Activated CD4-positive, alpha-beta T cell treated with anti-CD3 and anti-CD28 coated beads for 48 hours (primary cell): ENCODE data around the gene SKP1.

Source experiments
- DNase-seq: peaks from one replicate; pipeline ENCODE4 v3.0.0-alpha.2; 2020

The SKP1 gene

GRCh38 chr5:134128648-134128995 lies 48.1 kb downstream of the SKP1 start:
- DNase-seq: no peak

- peak; percentile 59 for DNase-seq
These were observed 48.6 kb downstream of the SKP1 start for GRCh38 chr5:134127988-134128647.

GRCh38 chr5:134127376-134127861 lies 49.3 kb downstream of the SKP1 start:
- peak; percentile 60 for DNase-seq

- no peak for DNase-seq
These were observed 51.4 kb downstream of the SKP1 start for GRCh38 chr5:134125039-134126015.

- DNase-seq: no peak
These were observed 52.3 kb downstream of the SKP1 start for GRCh38 chr5:134124289-134125038.

- DNase-seq: no peak
These were observed 53.4 kb downstream of the SKP1 start for GRCh38 chr5:134123360-134123759.

GRCh38 chr5:134122530-134122929 lies 54.2 kb downstream of the SKP1 start:
- no peak for DNase-seq

- DNase-seq: no peak
These were observed 56.2 kb downstream of the SKP1 start for GRCh38 chr5:134120386-134121138.

GRCh38 chr5:134119720-134120119 lies 57.0 kb downstream of the SKP1 start:
- DNase-seq: peak; percentile 54

- no peak for DNase-seq
These were observed 58.4 kb downstream of the SKP1 start for GRCh38 chr5:134118212-134118835.

GRCh38 chr5:134116789-134117761 lies 59.7 kb downstream of the SKP1 start:
- no peak for DNase-seq

- no peak for DNase-seq
These were observed 60.5 kb downstream of the SKP1 start for GRCh38 chr5:134116286-134116685.

GRCh38 chr5:134115806-134116175 lies 61.0 kb downstream of the SKP1 start:
- DNase-seq: no peak

GRCh38 chr5:134114886-134115805 lies 61.6 kb downstream of the SKP1 start:
- DNase-seq: peak; percentile 84

GRCh38 chr5:134113902-134114875 lies 62.6 kb downstream of the SKP1 start, which contains the start of gene TCF7:
Gene TCF7, plus strand, starts transcription at chr5:134114681. Its CDS starts 226 bp downstream, at chr5:134114907.
- DNase-seq: peak; percentile 79

- no peak for DNase-seq
These were observed 63.3 kb downstream of the SKP1 start for GRCh38 chr5:134113363-134113889.

- DNase-seq: no peak
These were observed 63.9 kb downstream of the SKP1 start for GRCh38 chr5:134112726-134113362.
